NCI-H2227 (cell line): ENCODE results near the gene ABCC1.

Experiments used
- DNase-seq: peaks from one replicate; lab custom pipeline; 2025; ENCODE audit not compliant: unreplicated experiment; lab: John Stamatoyannopoulos, UW

The ABCC1 gene

DNA sequence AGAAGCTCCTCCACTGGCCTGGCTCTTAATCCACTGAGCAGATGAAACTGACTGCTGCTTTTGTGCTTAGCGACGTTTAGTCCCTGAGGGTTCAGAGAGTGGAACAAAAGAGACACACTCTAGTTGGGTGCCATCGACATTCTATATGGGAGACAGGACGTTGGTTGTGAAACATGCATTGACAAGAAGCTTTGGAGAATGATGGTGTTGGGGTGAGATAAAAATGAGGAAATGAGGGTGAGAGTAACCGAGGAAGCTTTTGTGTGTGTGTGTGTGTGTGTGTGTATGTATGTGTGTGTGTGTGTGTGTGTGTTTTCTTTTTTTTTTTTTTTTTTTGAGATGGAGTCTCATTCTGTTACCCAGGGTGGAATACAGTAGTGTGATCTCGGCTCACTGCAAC, 89.5 kb downstream of the ABCC1 start:
- DNase-seq, result no peak

- DNase-seq, result no peak
Measured at GRCh38 chr16:16041196-16041892, 91.9 kb downstream of the ABCC1 start.

- no peak for DNase-seq
Measured at GRCh38 chr16:16042076-16042475, 92.7 kb downstream of the ABCC1 start.

DNA sequence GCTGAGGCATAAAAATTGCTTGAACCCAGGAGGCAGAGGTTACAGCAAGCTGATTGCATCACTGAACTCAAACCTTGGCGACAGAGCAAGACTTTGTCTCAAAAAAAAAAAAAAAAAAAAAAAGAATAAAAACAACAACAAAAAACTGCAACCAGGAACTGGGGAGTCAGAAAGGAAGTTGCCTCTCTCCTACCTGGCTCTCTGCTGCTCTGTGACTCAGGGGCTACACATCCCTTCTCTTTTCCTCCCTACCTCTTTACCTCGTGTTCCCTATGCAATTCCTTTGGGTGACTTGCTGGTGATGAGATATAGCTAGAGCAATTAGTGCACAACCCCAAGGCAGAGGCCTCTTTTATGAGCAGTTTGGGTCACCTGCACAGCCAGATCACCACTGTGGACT, 95.9 kb downstream of the ABCC1 start:
- DNase-seq, result no peak

GRCh38 chr16:16045879-16046278, 96.5 kb downstream of the ABCC1 start:
- no peak for DNase-seq

GRCh38 chr16:16047761-16048160, 98.3 kb downstream of the ABCC1 start:
- DNase-seq, result no peak

- DNase-seq, result no peak
Measured at GRCh38 chr16:16048904-16049582, 99.6 kb downstream of the ABCC1 start.

DNA sequence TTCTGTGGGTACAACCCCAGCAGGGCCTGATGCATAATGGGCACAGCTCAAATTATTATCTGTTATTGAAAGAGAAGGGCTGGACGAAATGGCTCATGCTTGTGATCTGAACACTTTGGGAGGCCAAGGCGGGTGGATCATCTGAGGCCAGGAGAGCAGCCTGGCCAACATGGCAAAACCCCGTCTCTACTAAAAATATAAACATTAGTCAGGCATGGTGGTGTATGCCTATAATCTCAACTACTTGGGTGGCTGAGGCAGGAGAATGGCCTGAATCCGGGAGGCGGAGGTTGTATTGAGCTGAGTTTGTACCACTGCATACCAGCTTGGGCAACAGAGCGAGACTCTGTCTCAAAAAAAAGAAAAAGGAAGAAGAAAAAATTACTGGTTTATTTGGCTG, 100.7 kb downstream of the ABCC1 start:
- no peak for DNase-seq

DNA sequence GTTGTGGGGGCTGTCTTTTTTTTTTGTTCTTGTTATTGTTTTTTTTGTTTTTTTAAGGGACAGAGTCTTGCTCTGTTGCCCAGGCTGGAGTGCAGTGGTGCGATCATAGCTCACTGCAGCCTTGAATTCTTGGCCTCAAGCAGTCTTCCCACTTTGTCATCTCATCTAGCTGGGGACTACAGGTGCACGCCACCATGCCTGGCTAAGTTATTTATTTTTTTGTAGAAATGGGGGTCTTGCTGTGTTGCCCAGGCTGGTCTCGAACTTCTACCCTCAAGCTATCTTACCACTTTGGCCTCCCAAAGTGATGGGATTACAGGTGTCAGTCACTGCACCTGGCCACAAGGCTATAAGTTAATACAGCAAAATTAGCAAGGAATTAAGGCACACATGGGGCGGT, 101.7 kb downstream of the ABCC1 start:
- no peak for DNase-seq

DNA sequence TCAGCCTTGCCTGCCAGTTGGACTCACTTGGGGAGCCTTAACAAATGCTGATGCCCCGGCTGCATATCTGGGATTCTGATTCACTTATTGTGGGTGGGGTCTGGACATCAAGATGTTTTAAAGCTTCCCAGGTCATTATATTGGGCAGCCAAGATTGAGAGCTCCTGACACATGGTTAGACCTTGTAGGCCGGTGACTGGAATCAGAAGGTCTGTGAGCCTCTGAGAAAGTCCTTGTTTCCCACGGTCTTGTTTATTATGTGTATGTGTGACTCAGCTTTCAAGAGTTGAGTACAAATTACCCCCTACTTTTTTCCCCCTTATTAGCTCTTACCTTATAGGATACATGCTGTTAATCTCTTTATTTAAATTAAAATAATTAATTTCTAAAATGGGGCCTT, 103.5 kb downstream of the ABCC1 start:
- DNase-seq, result no peak

- DNase-seq, result no peak
Measured at GRCh38 chr16:16057102-16057501, 107.7 kb downstream of the ABCC1 start.

GRCh38 chr16:16059160-16059559, 109.7 kb downstream of the ABCC1 start:
- DNase-seq, result no peak

GRCh38 chr16:16059895-16060590, 110.6 kb downstream of the ABCC1 start:
- DNase-seq, result no peak

GRCh38 chr16:16062023-16062937, 112.9 kb downstream of the ABCC1 start:
- DNase-seq, result no peak

- DNase-seq, result no peak
Measured at GRCh38 chr16:16063683-16064082, 114.3 kb downstream of the ABCC1 start.

GRCh38 chr16:16064874-16065384, 115.5 kb downstream of the ABCC1 start:
- no peak for DNase-seq

DNA sequence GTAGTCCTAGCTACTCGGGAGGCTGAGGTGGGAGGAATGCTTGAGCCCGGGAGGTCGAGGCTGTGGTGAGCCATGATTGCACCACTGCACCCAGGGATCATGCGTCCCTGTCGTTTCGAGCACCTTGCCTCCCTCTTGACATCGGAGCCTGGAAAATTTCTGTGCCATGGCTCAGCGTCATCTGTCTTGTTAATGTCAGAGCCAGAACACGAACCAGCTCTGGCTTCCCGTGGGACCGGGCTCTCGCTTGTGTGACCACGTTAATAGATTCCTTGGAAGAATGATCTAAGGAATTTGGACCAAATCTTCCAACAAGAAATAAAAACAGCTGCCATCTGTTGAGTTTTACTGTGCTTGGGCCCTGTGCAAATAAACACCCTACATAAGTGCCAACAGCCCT, 117.7 kb downstream of the ABCC1 start:
- no peak for DNase-seq

DNA sequence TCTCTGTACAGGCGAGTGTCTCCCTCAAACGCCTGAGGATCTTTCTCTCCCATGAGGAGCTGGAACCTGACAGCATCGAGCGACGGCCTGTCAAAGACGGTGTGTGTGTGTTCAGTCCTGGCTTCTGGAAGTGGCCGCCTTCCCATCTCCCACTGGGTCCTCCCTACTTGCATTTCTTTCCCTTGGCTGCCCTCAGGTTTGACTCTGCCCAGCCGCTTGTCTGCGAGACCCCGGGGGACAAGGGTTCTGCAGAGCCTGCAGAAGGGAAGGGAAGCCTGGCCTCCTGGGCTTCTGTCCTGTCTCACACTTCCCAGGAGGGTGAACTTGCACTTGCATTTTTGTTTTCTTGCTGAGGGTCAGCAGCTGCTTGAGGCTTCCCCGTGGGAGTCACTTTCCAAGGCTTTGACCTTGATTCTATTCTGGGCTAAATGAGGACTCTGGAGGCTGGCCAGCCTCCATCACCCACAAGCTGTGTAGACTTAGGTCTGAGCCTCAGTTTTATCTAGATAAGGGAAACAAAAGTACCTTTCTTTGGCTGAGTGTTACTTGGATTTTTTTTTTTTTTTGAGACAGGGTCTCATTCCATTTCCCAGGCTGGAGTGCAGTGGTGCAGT, 122.3 kb downstream of the ABCC1 start:
- DNase-seq, result no peak

DNA sequence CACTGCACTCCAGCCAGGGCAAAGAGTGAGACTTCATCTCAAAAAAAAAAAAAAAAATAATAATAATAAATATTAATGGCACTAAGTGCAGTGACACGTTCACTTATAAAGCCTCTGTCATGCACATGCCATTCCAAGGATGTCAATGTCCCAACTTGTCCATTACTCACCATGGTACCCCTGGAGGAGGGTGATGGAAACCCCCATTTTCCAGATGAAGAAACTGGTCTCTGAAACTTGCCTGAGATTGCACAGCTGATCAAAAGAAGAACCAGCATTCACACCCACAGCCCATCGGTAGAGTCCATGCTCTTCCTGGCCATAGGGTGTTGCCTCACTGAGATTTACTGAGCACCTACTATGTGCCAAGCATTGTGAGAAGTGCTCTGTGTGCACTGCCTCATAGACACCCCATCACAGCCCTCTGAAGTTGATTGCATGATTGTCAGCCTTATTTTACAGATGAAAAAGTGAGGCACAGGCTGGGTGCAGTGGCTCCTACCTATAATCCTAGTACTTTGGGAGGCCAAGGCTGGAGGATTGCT, 123.7 kb downstream of the ABCC1 start:
- DNase-seq, result no peak
